ENCODE measurements around the gene SPEN.
A peak's percentile ranks its signal among the peaks of the same experiment; 100 is the strongest.
"Not testable (repeated sequence)": the region's sequence is repeated elsewhere in the genome, so short reads cannot be mapped to it uniquely, and the experiment has no call there.

Gene SPEN

DNA sequence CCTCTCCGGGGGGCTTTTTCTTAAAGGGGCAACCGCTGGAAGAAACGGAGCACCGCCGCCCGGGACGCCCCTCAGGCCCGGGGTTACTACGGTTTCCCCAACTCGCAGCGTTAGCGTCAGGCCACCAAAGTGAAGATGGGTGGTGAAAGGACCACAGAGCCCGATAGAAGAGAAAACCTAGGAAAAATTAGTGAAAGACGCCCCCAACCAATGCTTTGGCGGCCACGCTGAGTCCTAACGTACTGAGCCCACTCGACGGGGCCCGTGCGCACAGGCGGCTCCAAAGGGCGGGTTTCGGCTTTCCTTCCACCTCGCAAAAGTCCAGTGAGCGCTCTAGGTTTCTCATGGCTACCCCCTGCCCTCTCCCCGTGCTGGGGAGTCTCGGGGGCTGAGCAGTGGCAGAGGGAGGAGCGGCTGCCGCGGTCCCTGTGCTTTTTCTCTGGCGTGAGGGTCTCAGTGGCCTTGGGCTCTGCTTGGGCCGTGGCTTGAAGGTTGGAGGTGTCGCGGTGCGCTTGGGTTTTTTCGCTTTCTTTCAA lies 12.2 kb upstream of the SPEN start:
- peak; percentile 64 for DNase-seq

DNA sequence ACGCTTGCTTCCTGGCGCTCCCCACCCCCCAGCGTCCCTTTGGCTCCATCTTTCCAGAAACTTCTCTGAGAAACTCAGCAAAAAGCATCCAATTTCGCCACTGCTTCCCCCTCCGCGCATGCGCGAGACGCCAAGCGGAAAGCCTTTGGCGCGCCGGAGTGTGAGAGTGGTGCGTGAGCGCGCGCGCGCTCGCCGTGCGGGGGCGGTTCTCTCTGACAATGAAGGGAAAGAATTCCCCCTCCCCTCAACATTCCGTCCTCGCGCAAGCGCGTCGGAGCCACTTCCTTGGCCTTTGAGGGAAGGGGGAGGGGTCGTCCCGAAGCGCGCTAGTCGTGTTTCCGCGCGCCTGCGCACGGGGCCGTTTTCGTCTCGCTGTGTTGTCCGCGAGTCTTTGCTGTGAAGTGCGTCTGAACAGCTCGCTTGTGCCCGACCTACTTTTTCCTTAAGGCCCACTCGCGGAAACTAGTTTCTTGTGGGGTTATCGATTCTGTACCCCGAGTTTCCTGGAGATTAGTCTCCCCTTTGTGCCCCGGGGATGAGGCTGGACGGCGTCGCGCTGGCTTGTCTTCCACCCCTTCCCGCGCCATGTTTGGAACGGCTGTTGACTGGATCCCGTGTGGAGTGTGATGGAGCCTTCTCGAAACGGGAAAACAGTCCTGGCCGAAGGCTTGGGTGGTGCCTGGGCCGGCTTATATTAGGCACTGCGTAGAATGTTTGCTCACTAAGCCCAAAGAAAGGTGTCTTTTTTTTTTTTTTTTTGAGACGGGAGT lies 11.6 kb upstream of the SPEN start:
- DNase-seq: peak; percentile 100

DNA sequence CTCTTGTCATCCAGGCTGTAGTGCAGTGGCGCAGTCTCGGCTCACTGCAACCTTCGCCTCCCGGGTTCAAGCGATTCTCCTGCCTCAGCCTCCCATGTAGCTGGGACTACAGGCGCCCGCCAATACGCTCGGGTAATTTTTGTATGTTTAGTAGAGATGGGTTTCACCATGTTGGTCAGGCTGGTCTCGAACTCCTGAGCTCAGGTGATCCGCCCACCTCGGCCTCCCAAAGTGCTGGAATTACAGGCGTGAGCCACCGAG lies 11.1 kb upstream of the SPEN start:
- DNase-seq: not testable (repeated sequence)

DNA sequence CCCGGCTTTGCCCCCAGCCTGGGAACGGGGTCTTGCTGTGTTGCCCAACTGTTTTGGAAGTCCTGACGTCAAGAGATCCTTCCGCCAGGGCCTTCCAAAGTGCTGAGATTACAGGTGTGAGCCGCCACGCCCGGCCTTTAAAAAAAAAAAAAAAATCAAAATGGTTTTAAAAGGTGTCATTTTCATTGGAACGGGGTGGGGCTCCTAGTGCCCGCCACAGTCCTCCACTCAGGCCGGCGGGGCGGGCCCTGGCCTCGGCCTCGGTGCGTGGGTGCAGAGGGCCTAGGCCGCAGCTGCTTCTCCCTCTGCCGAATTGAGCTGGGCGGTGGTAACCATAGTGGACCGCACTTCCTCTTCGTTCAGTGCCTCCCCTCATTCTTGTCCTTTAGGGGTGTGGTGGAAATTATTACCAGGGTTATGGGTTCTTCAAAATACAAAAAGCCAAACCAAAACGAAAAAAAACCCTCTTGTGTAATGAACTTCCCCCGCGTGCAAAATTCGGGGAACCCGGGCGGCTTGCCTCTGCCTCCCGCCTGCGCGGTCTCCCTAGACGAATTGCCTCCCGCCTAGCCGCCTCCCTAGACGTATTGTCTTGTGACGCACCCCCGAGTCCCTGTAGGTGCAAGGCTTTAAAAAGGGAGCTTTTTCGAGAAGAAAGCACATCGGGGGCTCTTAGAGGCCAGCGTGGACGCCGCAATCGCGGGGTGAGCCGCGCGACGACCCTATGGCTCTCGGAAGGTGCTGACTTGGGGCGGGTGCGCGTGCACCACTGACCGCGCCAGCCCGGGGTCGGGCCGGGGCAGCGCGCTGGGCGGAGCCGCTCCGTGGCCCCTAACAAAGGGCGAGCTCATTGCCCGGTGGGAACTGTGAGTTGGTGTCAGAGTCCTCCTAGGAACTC lies 10.5 kb upstream of the SPEN start:
- DNase-seq: peak; percentile 29

DNA sequence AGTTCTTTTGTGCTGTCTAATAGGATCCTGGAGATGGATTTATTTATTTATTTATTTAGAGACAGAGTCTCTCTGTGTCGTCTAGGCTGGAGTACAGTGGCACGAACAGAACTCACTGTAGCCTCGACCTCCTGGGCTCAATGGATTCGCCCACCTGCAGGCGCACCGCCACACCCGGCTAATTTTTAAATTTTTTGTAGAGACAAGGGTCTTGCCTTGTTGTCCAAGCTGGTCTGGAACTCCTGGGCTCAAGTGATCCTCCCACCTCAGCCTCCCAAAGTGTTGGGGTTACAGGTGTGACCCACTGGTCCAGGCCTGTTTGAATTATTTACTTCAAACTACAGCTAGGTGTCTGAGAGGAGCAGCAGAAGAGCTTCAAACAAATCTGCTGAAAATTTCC lies 9.6 kb upstream of the SPEN start:
- no peak for DNase-seq

DNA sequence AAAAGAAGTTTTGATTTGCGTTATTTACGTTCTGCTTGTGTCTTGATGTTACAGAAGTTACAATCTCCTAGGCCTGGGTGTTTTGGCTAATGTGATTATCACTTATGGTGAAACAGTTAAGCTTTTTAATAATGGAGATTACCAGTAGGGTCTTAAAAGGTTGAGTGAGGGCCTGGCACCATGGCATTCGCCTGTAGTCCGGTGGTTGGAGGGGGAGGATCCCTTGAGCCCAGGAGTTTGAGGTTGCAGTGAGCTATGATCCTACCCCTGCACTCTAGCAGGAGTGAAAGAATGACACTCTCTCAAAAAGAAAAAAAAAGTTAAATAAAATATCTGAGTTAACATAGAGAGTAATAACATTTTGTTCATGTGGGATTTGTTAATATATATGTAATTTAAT lies 8.8 kb upstream of the SPEN start:
- no peak for DNase-seq

DNA sequence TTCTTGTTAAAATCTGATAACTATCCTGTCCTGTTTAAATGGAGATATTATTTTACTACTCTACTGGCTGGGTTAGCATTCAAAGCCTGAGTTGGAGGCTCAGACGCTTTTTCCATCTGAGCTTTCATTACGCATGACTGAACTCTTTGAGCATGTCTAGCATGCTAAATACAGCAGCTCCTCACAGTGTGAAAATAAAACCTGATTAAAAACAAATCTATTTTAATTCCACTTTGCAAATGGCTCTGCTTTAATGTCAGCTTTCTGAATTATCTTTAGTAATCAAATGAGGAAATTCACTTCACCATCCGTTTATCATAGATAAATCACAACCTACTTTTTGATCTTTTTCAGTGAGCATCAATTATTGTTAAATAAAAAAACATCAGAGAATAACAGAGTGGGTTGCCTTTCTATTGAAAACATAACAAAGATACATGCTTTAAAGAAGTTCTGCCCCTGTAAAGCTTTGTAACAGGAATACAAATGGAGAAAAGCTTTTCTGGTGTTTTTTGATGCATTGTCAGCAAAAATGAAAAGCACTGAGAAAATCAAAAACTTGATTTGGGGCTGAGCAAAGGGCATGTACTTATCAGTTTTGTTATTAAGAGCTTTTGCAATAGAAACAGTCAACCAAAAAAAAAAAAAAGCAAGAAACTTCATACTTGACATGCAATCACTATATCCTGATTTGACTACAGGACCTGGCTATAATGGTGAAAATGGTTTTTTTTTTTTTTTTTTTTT lies 3.5 kb upstream of the SPEN start:
- DNase-seq: no peak

GRCh38 chr1:15846056-15846455 lies 1.5 kb upstream of the SPEN start:
- not testable (repeated sequence) for DNase-seq

- DNase-seq: no peak
Observed at GRCh38 chr1:15847893-15848142, 311 bp downstream of the SPEN start.

- DNase-seq: peak; percentile 65
Observed at GRCh38 chr1:15848143-15848928, 829 bp downstream of the SPEN start.

DNA sequence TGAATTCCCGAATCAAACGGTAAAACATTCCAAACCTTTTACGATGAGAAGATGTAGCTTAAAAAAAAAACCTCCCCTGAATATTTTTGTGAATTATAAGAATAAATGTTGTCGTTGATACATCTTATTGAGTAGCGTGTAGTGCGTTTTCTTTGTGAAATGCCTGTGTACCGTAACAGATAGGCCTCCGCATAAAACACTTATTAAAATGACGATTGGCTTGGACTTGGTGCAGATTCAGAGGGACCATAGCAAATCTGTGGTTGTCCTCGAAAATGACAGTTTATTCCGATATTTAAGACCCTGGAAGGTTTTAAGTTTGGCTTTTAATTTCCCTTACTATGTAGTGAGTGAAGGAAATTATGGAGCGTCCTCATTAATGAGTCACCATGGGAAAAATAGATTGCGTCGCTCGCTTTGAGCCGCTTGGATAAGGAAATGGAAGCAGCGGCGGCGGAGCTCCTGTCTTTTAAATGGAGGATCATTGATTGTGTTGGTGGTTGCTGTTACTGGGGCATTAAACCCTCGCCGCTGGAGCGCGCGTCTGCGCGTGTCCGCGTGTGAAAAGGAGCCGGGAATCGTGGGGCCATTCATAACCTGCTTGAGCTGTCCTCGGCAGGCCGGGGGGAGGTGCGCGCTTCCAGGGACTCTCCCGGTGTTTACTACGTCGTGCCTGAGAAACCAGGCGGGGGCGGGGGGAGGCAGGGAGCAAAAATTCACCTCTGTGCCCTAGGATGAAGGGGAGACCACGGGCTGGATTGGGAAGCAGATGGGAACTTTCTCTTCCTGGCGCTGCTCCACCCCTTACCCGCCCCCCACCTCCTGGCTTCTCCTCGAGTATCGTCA lies 1.6 kb downstream of the SPEN start:
- DNase-seq: peak; percentile 89

DNA sequence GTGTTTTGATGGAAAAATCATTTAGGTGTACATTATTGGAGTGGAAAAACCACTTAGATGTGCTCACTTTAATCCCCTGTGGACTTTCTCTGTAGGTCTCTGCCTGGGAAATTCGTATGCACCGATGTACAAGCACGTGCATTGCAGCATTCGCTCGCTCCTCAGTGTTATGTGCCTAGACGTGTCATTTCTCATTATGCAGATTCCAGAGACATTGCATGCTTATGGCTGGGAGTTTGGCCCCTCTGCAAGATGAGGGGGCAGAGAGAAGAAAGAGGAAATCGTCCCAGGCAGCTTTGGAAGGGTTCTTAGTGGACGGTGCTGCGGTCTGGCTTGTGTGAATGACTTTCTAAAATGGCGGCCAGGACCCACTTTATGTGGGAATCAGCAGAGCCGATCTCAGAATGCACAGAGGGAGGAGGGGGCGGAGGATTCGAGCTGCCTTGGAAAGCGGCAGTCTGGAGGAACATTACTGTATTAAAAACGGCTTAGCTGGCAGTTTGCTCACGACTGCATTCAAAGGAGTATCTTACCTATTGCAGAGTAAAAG lies 2.3 kb downstream of the SPEN start:
- peak; percentile 92 for DNase-seq

GRCh38 chr1:15850471-15851001 lies 3.0 kb downstream of the SPEN start:
- DNase-seq: no peak

DNA sequence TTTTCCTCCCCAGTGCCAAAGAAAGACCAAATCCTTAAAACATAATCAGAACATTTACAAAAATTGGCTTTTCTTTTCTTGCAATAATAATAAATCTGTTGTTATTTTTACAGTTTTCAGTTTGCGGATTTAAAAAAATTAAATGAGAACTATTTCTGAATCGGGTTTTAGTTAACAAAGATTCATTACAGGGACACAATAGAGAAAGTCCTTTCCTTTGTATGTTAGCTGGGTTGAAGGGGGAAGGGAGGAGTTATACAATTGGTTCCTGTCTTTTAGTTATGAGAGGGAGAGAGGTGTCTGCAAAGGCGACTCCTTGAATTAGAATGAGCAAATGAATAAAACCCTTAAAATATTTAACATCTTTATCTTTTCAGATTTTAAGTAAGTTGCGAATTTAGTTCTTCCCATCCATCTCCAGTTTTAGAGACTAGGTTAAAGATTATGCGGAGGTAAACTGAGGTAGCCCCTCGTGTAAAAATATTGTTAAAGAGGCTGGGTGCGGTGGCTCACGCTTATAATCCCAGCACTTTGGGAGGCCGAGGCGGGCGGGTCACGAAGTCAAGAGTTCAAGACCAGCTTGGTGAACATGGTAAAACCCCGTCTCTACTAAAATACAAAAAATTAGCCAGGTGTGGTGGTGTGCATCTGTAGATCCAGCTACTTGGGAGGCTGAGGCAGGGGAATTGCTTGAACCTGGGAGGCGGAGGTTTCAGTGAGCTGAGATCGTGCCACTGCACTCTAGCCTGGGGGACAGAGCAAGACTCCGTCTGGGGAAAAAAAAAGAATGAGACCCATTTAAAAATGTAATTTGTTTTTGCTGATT lies 3.9 kb downstream of the SPEN start:
- DNase-seq: no peak

DNA sequence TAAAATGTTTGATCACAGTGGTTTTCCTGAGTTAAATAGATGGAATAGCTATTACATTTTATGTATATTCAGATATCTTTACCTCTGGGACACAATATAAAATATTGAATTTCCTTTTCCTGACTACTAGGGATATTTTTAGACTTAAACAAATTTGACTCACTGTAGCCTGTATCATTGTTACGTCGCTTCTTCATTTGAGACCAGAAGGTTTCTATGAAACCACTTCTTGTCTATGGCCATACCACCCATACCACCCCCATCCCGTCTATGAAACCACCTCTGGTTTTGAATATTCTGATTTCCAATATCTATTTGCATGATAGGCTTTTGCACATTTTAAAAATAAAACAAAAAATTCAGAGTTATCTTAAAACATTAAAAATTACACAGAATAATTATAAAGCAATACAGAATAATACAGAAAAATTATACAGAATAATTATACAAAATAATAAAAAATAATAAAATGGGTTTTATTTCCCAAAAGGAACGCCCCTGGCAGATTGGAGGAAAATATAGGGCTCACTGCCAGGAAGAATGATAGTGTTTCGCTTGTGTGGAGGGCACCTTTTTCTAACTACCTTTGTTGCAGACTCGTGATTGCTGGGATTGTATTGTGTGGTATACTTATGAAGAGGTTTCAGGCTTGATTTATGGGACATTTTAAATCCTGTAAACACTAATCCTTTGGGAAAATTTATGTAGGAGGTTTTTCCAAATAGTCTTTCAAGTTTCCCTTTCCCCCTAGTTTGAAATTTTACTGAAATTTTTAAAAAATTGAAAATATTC lies 4.7 kb downstream of the SPEN start:
- no peak for DNase-seq

DNA sequence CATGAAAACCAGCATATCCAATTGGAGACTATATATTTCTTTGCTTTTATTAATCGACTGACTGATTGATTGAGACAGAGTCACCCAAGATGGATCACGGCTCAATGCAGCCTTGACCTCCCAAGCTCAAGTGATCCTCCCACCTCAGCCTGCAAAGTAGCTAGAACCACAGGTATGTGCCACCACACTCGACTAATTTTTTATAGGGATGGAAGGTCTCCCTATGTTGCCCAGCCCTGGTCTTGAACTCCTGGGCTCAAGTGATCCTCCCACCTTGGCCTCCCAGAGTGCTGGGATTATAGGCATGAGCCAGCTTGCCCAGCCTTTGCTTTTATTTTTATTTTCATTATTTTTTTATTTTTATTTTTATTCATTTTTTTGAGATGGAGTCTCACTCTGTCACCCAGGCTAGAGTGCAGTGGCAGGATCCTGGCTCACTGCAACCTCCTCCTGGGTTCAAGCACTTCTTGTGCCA lies 5.4 kb downstream of the SPEN start:
- DNase-seq: no peak

GRCh38 chr1:15856888-15857287 lies 9.4 kb downstream of the SPEN start:
- DNase-seq: no peak

- no peak for DNase-seq
Observed at GRCh38 chr1:15858069-15858670, 10.7 kb downstream of the SPEN start.
